SK-N-SH (cell line): ENCODE measurements around the gene TMEM132E. TPM values are rescaled to one million over a fixed set of nuclear protein-coding genes. Genes with fewer than 3 reads are reported as not detected.
A peak's percentile ranks its signal among the peaks of the same experiment; 100 is the strongest.

ENCODE experiments used
- CTCF ChIA-PET: fragments of 300-600, 350-600 bp; formaldehyde crosslinking; extraction: SDS; loops from one replicate; lab custom pipeline; 2021; lab: Yijun Ruan, JAX
- POLR2A ChIA-PET: fragments of 350-600 bp; sonication (Branson Sonifier 250); formaldehyde crosslinking; extraction: SDS; loops from one replicate; lab custom pipeline; 2020; ENCODE audit warnings: antibody characterized with exemption, inconsistent platforms; lab: Yijun Ruan, JAX
- DNase-seq: peaks from one replicate; pipeline ENCODE4 v3.0.0; 2012
- H2AFZ ChIP-seq: fragments of 200-600 bp; sonication (generic); 2 replicates; pipeline ENCODE4 v1.8.1; 2016; ENCODE audit warnings: antibody characterized with exemption, mild to moderate bottlenecking, low read depth
- H3F3A ChIP-seq: fragments of 200-600 bp; sonication (generic); replicated peaks from 2 replicates; pipeline ENCODE3; 2016; ENCODE audit warnings: antibody characterized with exemption, mild to moderate bottlenecking; ENCODE audit not compliant: insufficient read depth
- H3K27ac ChIP-seq, 2 experiments: fragments of 200-500 bp in 1 of 2; fragments of 200-600 bp in 1 of 2; sonication (Bioruptor generic) in 1 of 2; sonication (generic), shearing (Covaris generic) in 1 of 2; 2 replicates each; pipeline versions ENCODE4 v1.5.1 to v1.6.1; 2014 to 2016; ENCODE audit warnings: low read depth in 2 of 2, inconsistent platforms in 1 of 2, low read length in 1 of 2, mild to moderate bottlenecking in 1 of 2, mixed read lengths in 1 of 2
- H3K27me3 ChIP-seq: fragments of 200-600 bp; sonication (generic), shearing (Covaris generic); 2 replicates; pipeline ENCODE4 v1.6.1; 2016; ENCODE audit warnings: mixed run types; ENCODE audit not compliant: insufficient read depth
- H3K36me3 ChIP-seq, 2 experiments: fragments of 200-500 bp in 1 of 2; fragments of 200-600 bp in 1 of 2; sonication (Bioruptor generic) in 1 of 2; sonication (generic) in 1 of 2; replicated peaks in 1 of 2; 2 replicates each; pipeline versions ENCODE3 to v1.5.1; 2014 to 2016; ENCODE audit warnings: low read length in 1 of 2, mild to moderate bottlenecking in 1 of 2; ENCODE audit not compliant: insufficient read depth in 2 of 2, control insufficient read depth in 1 of 2
- H3K4me1 ChIP-seq, 2 experiments: fragments of 200-500 bp in 1 of 2; fragments of 200-600 bp in 1 of 2; sonication (Bioruptor generic) in 1 of 2; sonication (generic), shearing (Covaris generic) in 1 of 2; 2 replicates each; pipeline versions ENCODE4 v1.5.1 to v1.6.1; 2014 to 2016; ENCODE audit warnings: low read depth in 1 of 2, low read length in 1 of 2, mixed run types in 1 of 2; ENCODE audit not compliant: insufficient read depth in 2 of 2, control insufficient read depth in 1 of 2
- H3K4me2 ChIP-seq: fragments of 200-600 bp; sonication (generic), shearing (Covaris generic); 2 replicates; pipeline ENCODE4 v1.6.1; 2017; ENCODE audit warnings: mixed run types
- H3K4me3 ChIP-seq, 2 experiments: fragments of 200-500 bp in 1 of 2; fragments of 200-600 bp in 1 of 2; sonication (Bioruptor generic) in 1 of 2; sonication (generic), shearing (Covaris generic) in 1 of 2; 2 replicates each; pipeline versions ENCODE4 v1.5.1 to v1.8.1; 2014 to 2016; ENCODE audit warnings: low read depth in 2 of 2, inconsistent platforms in 1 of 2, low read length in 1 of 2, mild to moderate bottlenecking in 1 of 2, mixed read lengths in 1 of 2, moderate library complexity in 1 of 2
- H3K79me2 ChIP-seq: fragments of 200-600 bp; sonication (generic); 2 replicates; pipeline ENCODE4 v1.8.1; 2017; ENCODE audit warnings: mild to moderate bottlenecking; ENCODE audit not compliant: insufficient read depth
- H3K9ac ChIP-seq: fragments of 200-600 bp; sonication (generic); 2 replicates; pipeline ENCODE4 v1.6.1; 2017; ENCODE audit warnings: mixed run types
- H3K9me2 ChIP-seq: fragments of 200-600 bp; sonication (generic); 2 replicates; pipeline ENCODE4 v1.6.1; 2017; ENCODE audit warnings: mixed run types
- H3K9me3 ChIP-seq: fragments of 200-600 bp; sonication (generic); 2 replicates; pipeline ENCODE4 v1.6.1; 2017; ENCODE audit warnings: mixed run types, mild to moderate bottlenecking, moderate library complexity
- H4K20me1 ChIP-seq: fragments of 200-600 bp; sonication (generic); 2 replicates; pipeline ENCODE4 v1.6.1; 2017; ENCODE audit warnings: mild to moderate bottlenecking, mixed run types; ENCODE audit not compliant: insufficient read depth
- IRF3 ChIP-seq: fragments of 150-350 bp; IDR thresholded peaks from 2 replicates; pipeline ENCODE4 v1.6.1; 2016; ENCODE audit warnings: mild to moderate bottlenecking, low read depth, low read length
- PBX3 ChIP-seq: IDR thresholded peaks from 2 replicates; pipeline ENCODE4; 2012
- RAD21 ChIP-seq: IDR thresholded peaks from 2 replicates; pipeline ENCODE4 v1.6.1; 2012; ENCODE audit warnings: mild to moderate bottlenecking, low read length
- RCOR1 ChIP-seq: fragments of 150-350 bp; IDR thresholded peaks from 2 replicates; pipeline ENCODE4 v1.6.1; 2017; ENCODE audit warnings: antibody characterized with exemption, low read length
- SIN3A ChIP-seq: IDR thresholded peaks from 2 replicates; pipeline ENCODE4 v1.6.1; 2012; ENCODE audit warnings: low read depth, mild to moderate bottlenecking, low read length, moderate library complexity, borderline replicate concordance
- SMC3 ChIP-seq: IDR thresholded peaks from 2 replicates; pipeline ENCODE4 v1.6.1; 2012; ENCODE audit warnings: low read depth, low read length, improper control_type of control experiment
- USF1 ChIP-seq: IDR thresholded peaks from 2 replicates; pipeline ENCODE4 v1.4.0; 2012; ENCODE audit warnings: low read depth, borderline replicate concordance
- WGBS: methylation state at CpG from one replicate; pipeline ENCODE4 v1.1.6; 2017; ENCODE audit warnings: low lambda C conversion rate; 5-methylcytosine and 5-hydroxymethylcytosine counted together
- polyA plus RNA-seq, 3 experiments: library from polyadenylated mRNA; depleted of rRNA; stranded (reverse); fragments of >200 nt; gene quantifications; 2 replicates each; pipeline ENCODE4 v1.2.3, GENCODE V29; 2012

Gene TMEM132E
- polyA plus RNA-seq, 1 of the 3 experiments (the other 2 are of a cell fraction), result not detected

GRCh38 chr17:34598161-34598776 lies 18.9 kb downstream of the TMEM132E start:
- H3K36me3 ChIP-seq, result no peaks in the 10 kb centered on the region
- no peaks in the 10 kb centered on the region for H4K20me1 ChIP-seq
- no peaks in the 10 kb centered on the region for H3K79me2 ChIP-seq
- H3F3A ChIP-seq, result no peaks in the 10 kb centered on the region
- H3K9me2 ChIP-seq, result no peaks in the 10 kb centered on the region
- DNase-seq, result peak; percentile 75
- peaks cover 0 to 13% of the 10 kb centered on the region in 2 experiments; a peak in 1 of 4 replicates for H3K4me1 ChIP-seq
- TF ChIP-seq RAD21, result 0 out of 2 replicates have a peak, but pooled peaks have one; percentile 17
- no peak for TF ChIP-seq USF1
- no peak overlapping the region for H2AFZ ChIP-seq
- H3K27me3 ChIP-seq, result no peaks in the 10 kb centered on the region
- no peak overlapping the region for H3K27ac ChIP-seq
- no peak overlapping the region for H3K4me3 ChIP-seq
- POLR2A ChIA-PET, result no interaction called here
- no peaks in the 10 kb centered on the region for H3K9me3 ChIP-seq
- H3K4me2 ChIP-seq, result no peak overlapping the region
- CTCF ChIA-PET, result interaction anchor here (1.3 kb wide), 1 partner anchor 19 kb away, joined by 4 read pairs; the partner anchor contains the start of gene TMEM132E
- H3K9ac ChIP-seq, result no peak overlapping the region
- WGBS, result 36% methylated on average over 2 of the region's 2 CpGs

- Histone ChIP-seq H3K9ac (no peak overlapping the region), H3K4me1 (peaks cover 0 to 13% of the 10 kb centered on the region in 2 experiments; a peak in 1 of 4 replicates), H3K36me3 (no peaks in the 10 kb centered on the region), H3K9me2 (no peaks in the 10 kb centered on the region), H3F3A (no peaks in the 10 kb centered on the region), H3K9me3 (no peaks in the 10 kb centered on the region), H3K4me3 (no peak overlapping the region), H3K4me2 (no peak overlapping the region), H4K20me1 (no peaks in the 10 kb centered on the region), H3K79me2 (no peaks in the 10 kb centered on the region), H2AFZ (no peak overlapping the region), H3K27me3 (no peaks in the 10 kb centered on the region), H3K27ac (no peak overlapping the region)
- 8% methylated on average over 2 of the region's 3 CpGs for WGBS
- no peak for TF ChIP-seq IRF3
- no peak for DNase-seq
- POLR2A ChIA-PET, result no interaction called here
- CTCF ChIA-PET, result interaction anchor here (1.0 to 3.9 kb wide), 4 partner anchors 16 to 291 kb away, joined by 3 to 17 read pairs (median 4); no protein-coding TSS in a partner anchor
Measured at GRCh38 chr17:34601416-34601815, 22.0 kb downstream of the TMEM132E start.

- H3K27ac ChIP-seq, result no peak overlapping the region
- H3K27me3 ChIP-seq, result no peaks in the 10 kb centered on the region
- no peaks in the 10 kb centered on the region for H4K20me1 ChIP-seq
- no peaks in the 10 kb centered on the region for H3K9me3 ChIP-seq
- no peaks in the 10 kb centered on the region for H3F3A ChIP-seq
- no peak overlapping the region for H2AFZ ChIP-seq
- H3K9me2 ChIP-seq, result no peaks in the 10 kb centered on the region
- no peaks in the 10 kb centered on the region for H3K36me3 ChIP-seq
- DNase-seq, result no peak
- ChIA-PET CTCF (interaction anchor here (0.8 kb wide), 1 partner anchor 9 kb away, joined by 3 read pairs; no protein-coding TSS in a partner anchor), POLR2A (no interaction called here)
- H3K4me1 ChIP-seq, result peaks cover 0 to 5% of the 10 kb centered on the region in 2 experiments; a peak in 1 of 4 replicates
- no peaks in the 10 kb centered on the region for H3K79me2 ChIP-seq
- no peak overlapping the region for H3K9ac ChIP-seq
- WGBS, result 32% methylated on average over 3 of the region's 3 CpGs
- H3K4me3 ChIP-seq, result no peak overlapping the region
- TF ChIP-seq SMC3, result no peak
- no peak for TF ChIP-seq RAD21
- TF ChIP-seq SIN3A, result no peak
- TF ChIP-seq RCOR1, result no peak
- TF ChIP-seq USF1, result no peak
- no peak for TF ChIP-seq PBX3
- no peak overlapping the region for H3K4me2 ChIP-seq
Measured at GRCh38 chr17:34603974-34604373, 24.6 kb downstream of the TMEM132E start.
